ENCODE measurements around the gene PCK2. TPM values are rescaled to one million over a fixed set of nuclear protein-coding genes. Genes with fewer than 3 reads are reported as not detected.
A peak's percentile ranks its signal among the peaks of the same experiment; 100 is the strongest.

Gene PCK2
- total RNA-seq, 4 donors from 2014 or later: 74.4 to 238 (median 130) TPM

- in situ Hi-C loops (cut with MboI; ENCODE audit: low pct_ligation_motif_present in 1 of 4, low pct_unique_long_range_greater_than_20kb in 1 of 4, low sequenced_read_pairs in 3 of 4): no loop called here
- 56 to 85% methylated on average over 4 to 8 of the region's 8 CpGs for WGBS, 2 donors (ENCODE audit: low coverage in 1 of 2)
- TF ChIP-seq CTCF (IDR thresholded peaks at IDR 0.05): no peak
- peak in 1 of 3 donors; percentile 5 for TF ChIP-seq POLR2AphosphoS5 (IDR thresholded peaks at IDR 0.05)
- no peaks in the 10 kb centered on the region for H3K36me3 ChIP-seq
- DNase-seq: peak; percentile 68
- no peaks in the 10 kb centered on the region for H3K27me3 ChIP-seq
- no peaks in the 10 kb centered on the region for H3K9me3 ChIP-seq
- intact Hi-C loops (cut with DNase I; ENCODE audit: low total_unique reads): no loop called here
- H3K27ac ChIP-seq: peak overlapping the region; percentile 41 to 75 (median 60)
- peaks cover 6 to 36% (median 19%) of the 10 kb centered on the region in 4 donors for H3K4me1 ChIP-seq
- H3K4me3 ChIP-seq: no peak overlapping the region
Measured at GRCh38 chr14:24066496-24067132, 27.5 kb upstream of the PCK2 start.

- Histone ChIP-seq H3K4me3 (no peak overlapping the region), H3K36me3 (no peaks in the 10 kb centered on the region), H3K27ac (peak overlapping the region; percentile 41 to 75 (median 60)), H3K27me3 (peaks cover 4% of the 10 kb centered on the region), H3K4me1 (peaks cover 6 to 38% (median 22%) of the 10 kb centered on the region in 4 donors), H3K9me3 (no peaks in the 10 kb centered on the region)
- 71 to 87% methylated on average over 3 to 12 of the region's 12 CpGs for WGBS, 2 donors (ENCODE audit: low coverage in 1 of 2)
- no peak for DNase-seq
- TF ChIP-seq CTCF (IDR thresholded peaks at IDR 0.05): no peak
- no peak for TF ChIP-seq EP300 (IDR thresholded peaks at IDR 0.05; ENCODE audit: low read depth)
- TF ChIP-seq POLR2AphosphoS5 (IDR thresholded peaks at IDR 0.05): no peak
- no peak for TF ChIP-seq POLR2A (IDR thresholded peaks at IDR 0.05)
- intact Hi-C loops (cut with DNase I; ENCODE audit: low total_unique reads): no loop called here
- in situ Hi-C loops (cut with MboI; ENCODE audit: low pct_ligation_motif_present in 1 of 4, low pct_unique_long_range_greater_than_20kb in 1 of 4, low sequenced_read_pairs in 3 of 4): no loop called here
Measured at GRCh38 chr14:24067133-24068082, 26.7 kb upstream of the PCK2 start.

GRCh38 chr14:24068711-24069410 lies 25.2 kb upstream of the PCK2 start:
- TF ChIP-seq EP300 (IDR thresholded peaks at IDR 0.05; ENCODE audit: low read depth) (no peak), POLR2A (IDR thresholded peaks at IDR 0.05) (no peak), POLR2AphosphoS5 (IDR thresholded peaks at IDR 0.05) (no peak), CTCF (IDR thresholded peaks at IDR 0.05) (no peak)
- Histone ChIP-seq H3K27me3 (peaks cover 4% of the 10 kb centered on the region), H3K36me3 (no peaks in the 10 kb centered on the region), H3K4me3 (no peak overlapping the region), H3K4me1 (peaks cover 6 to 37% (median 19%) of the 10 kb centered on the region in 4 donors), H3K9me3 (no peaks in the 10 kb centered on the region), H3K27ac (no peak overlapping the region)
- 89% methylated on average over 8 of the region's 10 CpGs; no CpG with 5 or more reads in 1 of the 2 donors for WGBS, 2 donors (ENCODE audit: low coverage in 1 of 2)
- in situ Hi-C loops (cut with MboI; ENCODE audit: low pct_ligation_motif_present in 1 of 4, low pct_unique_long_range_greater_than_20kb in 1 of 4, low sequenced_read_pairs in 3 of 4): no loop called here
- intact Hi-C loops (cut with DNase I; ENCODE audit: low total_unique reads): no loop called here
- no peak for DNase-seq

GRCh38 chr14:24069411-24069735 lies 24.7 kb upstream of the PCK2 start:
- TF ChIP-seq EP300 (IDR thresholded peaks at IDR 0.05; ENCODE audit: low read depth) (no peak), CTCF (IDR thresholded peaks at IDR 0.05) (no peak), POLR2A (IDR thresholded peaks at IDR 0.05) (no peak), POLR2AphosphoS5 (IDR thresholded peaks at IDR 0.05) (no peak)
- no peak for DNase-seq
- Histone ChIP-seq H3K27me3 (peaks cover 4% of the 10 kb centered on the region), H3K4me1 (peaks cover 6 to 37% (median 19%) of the 10 kb centered on the region in 4 donors), H3K36me3 (no peaks in the 10 kb centered on the region), H3K9me3 (no peaks in the 10 kb centered on the region), H3K27ac (no peak overlapping the region), H3K4me3 (no peak overlapping the region)
- WGBS, 2 donors (ENCODE audit: low coverage in 1 of 2): 82% methylated on average over 6 of the region's 6 CpGs; no CpG with 5 or more reads in 1 of the 2 donors
- intact Hi-C loops (cut with DNase I; ENCODE audit: low total_unique reads): no loop called here
- in situ Hi-C loops (cut with MboI; ENCODE audit: low pct_ligation_motif_present in 1 of 4, low pct_unique_long_range_greater_than_20kb in 1 of 4, low sequenced_read_pairs in 3 of 4): no loop called here

Measured in transverse colon (tissue), 4 donors.